Heart left ventricle (tissue), 16 donors: Measurements from ENCODE around the gene NARF. TPM values are rescaled to one million over a fixed set of nuclear protein-coding genes. Genes with fewer than 3 reads are reported as not detected.

Source experiments
- ATAC-seq, 4 donors: fragments of 200-7000 bp; cut with Tn5 transposase; one replicate each; pipeline ENCODE4 v1.9.1; 2020 to 2022; ENCODE audit warnings: moderate library complexity in 4 of 4, mild to moderate bottlenecking in 3 of 4, moderate number of reproducible peaks in 1 of 4
- DNase-seq, 5 donors: peaks; one replicate each; pipeline ENCODE4 v3.0.0-alpha.2; 2020
- H3K27ac ChIP-seq, 12 donors: fragments of 200-600 bp; sonication (generic) in 4 of 12; one replicate each; pipeline versions ENCODE4 v1.5.0 to v1.8.0; 2016 to 2022; ENCODE audit warnings: mild to moderate bottlenecking in 2 of 12
- H3K27me3 ChIP-seq, 9 donors: fragments of 200-600 bp; sonication (generic) in 2 of 9; one replicate each; pipeline versions ENCODE4 v1.5.1 to v1.8.0; 2016 to 2022; ENCODE audit warnings: mild to moderate bottlenecking in 3 of 9
- H3K36me3 ChIP-seq, 9 donors: fragments of 200-600 bp; sonication (generic) in 2 of 9; one replicate each; pipeline versions ENCODE4 v1.5.0 to v1.8.0; 2018 to 2022; ENCODE audit warnings: mild to moderate bottlenecking in 2 of 9
- H3K4me1 ChIP-seq, 12 donors: fragments of 200-600 bp; sonication (generic) in 4 of 12; one replicate each; pipeline versions ENCODE4 v1.5.0 to v1.8.0; 2016 to 2022; ENCODE audit warnings: mild to moderate bottlenecking in 3 of 12
- H3K4me3 ChIP-seq, 12 donors: fragments of 200-600 bp; sonication (generic) in 4 of 12; one replicate each; pipeline versions ENCODE4 v1.5.0 to v1.8.0; 2017 to 2022; ENCODE audit warnings: mild to moderate bottlenecking in 9 of 12, moderate library complexity in 4 of 12
- H3K9me3 ChIP-seq, 12 donors: fragments of 200-600 bp; sonication (generic) in 4 of 12; one replicate each; pipeline versions ENCODE4 v1.5.0 to v1.8.0; 2016 to 2022; ENCODE audit warnings: mild to moderate bottlenecking in 1 of 12
- POLR2A ChIP-seq, 2 donors: fragments of 450-650 bp; IDR thresholded peaks; one replicate each; pipeline ENCODE4 v1.6.1; 2017; ENCODE audit warnings: antibody characterized with exemption in 2 of 2, mild to moderate bottlenecking in 2 of 2, moderate library complexity in 2 of 2
- WGBS, 4 donors: extraction: QIAGEN DNeasy Blood & Tissue Kit in 2 of 4; methylation state at CpG; one replicate each; pipeline versions ENCODE4 v1.1.5 to v1.1.7; 2013 to 2018; 5-methylcytosine and 5-hydroxymethylcytosine counted together
- intact Hi-C, 10 donors: fragments of 100-400 bp; cut with DNase I; formaldehyde crosslinking; loops; one replicate each; pipeline versions ENCODE4 v1.11.1 to v1.14.2; 2022
- polyA plus RNA-seq, 2 donors: library from polyadenylated mRNA; stranded (reverse); fragments of 200-250 nt; gene quantifications; one replicate each; pipeline ENCODE4 v1.2.3, GENCODE V29; 2013
- total RNA-seq, 9 donors: library from RNA; depleted of rRNA in 2 of 9; stranded (reverse); fragments of >200 nt in 2 of 9; fragmentation: NEBNext Ultra II Directional in 3 of 9; extraction: Animal tissue kit (Norgen Biotek cat#: 25700) in 3 of 9; gene quantifications; one replicate each; pipeline versions ENCODE4 v1.1.0 to v1.2.4, GENCODE V29; 2016 to 2023
- TF ChIP-seq, protein P1 (sequence below), 12 donors: fragments of 200-600 bp; sonication (generic) in 4 of 12; IDR thresholded peaks; one replicate each; pipeline versions ENCODE4 v1.5.0 to v1.8.0; 2018 to 2022; ENCODE audit warnings: antibody characterized with exemption in 12 of 12, mild to moderate bottlenecking in 5 of 12
- donor health status: ischemic (EF 13 %, LVEDD 7.1; RV severe dilation, severe dysfunction).
- donor health status: healthy with polysubstance abuse.
- donor health status: DM: no; HTN: yes; CAD: no.
- donor health status: DM: no; HTN: no; CAD: no.
- donor health status: ischemic (EF 25% LVEDD 6.9; RV normal size, moderate dysfunction).
- donor health status: ischemic (EF 25% LVEDD 5.7; RV mildly dilated, moderate dysfunction).
- donor health status: healthy.
- donor health status: DM: yes; HTN: yes; CAD: no.
- donor health status: ischemic (EF 35%, LVEDD 5.7; RV mildly dilated, moderate dysfunction).
- donor health status: nonischemic (EF 11% LVEDD 7.7; RV severe dilation, severe dysfunction).
- donor health status: DM: yes; HTN: yes; CAD: no.
- donor health status: PGD.
- donor health status: ischemic (EF 29% LVEDD 5.4; RV normal size, mild dysfunction).
- donor health status: nonischemic (EF 23%, LVEDD 6.1; RV moderate dilation, normal function).

Gene NARF
- total and polyA plus RNA-seq, 11 donors = 48.6 to 111 (median 63.0) TPM

DNA sequence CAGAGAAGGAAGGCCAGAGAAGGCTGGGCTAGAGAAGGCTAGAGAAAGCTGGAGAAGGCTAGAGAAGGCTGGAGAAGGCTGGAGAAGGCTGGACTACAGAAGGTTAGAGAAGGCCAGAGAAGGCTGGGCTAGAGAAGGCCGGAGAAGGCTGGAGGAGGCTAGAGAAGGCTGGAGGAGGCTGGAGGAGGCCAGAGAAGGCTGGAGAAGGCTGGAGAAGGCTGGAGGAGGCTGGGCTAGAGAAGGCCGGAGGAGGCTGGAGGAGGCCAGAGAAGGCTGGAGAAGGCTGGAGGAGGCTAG, 33.7 kb upstream of the NARF start:
- H3K9me3 ChIP-seq = peaks cover 0 to 12% (median 0%) of the 10 kb centered on the region in 12 donors
- ATAC-seq (no peak), DNase-seq (no peak)
- H3K27ac ChIP-seq = no peak overlapping the region
- no peak overlapping the region for H3K4me3 ChIP-seq
- peaks cover 0 to 21% (median 3%) of the 10 kb centered on the region in 9 donors for H3K36me3 ChIP-seq
- 90 to 98% (median 97%) methylated on average over 2 of the region's 2 CpGs for WGBS, 4 donors
- intact Hi-C loops = loop anchor here in 1 of 10 donors (10.0 kb wide), 1 partner anchor 220 kb away; no protein-coding TSS in a partner anchor
- no peaks in the 10 kb centered on the region for H3K27me3 ChIP-seq
- no peak for TF ChIP-seq POLR2A (IDR thresholded peaks at IDR 0.05)
- TF ChIP-seq, protein P1, sequence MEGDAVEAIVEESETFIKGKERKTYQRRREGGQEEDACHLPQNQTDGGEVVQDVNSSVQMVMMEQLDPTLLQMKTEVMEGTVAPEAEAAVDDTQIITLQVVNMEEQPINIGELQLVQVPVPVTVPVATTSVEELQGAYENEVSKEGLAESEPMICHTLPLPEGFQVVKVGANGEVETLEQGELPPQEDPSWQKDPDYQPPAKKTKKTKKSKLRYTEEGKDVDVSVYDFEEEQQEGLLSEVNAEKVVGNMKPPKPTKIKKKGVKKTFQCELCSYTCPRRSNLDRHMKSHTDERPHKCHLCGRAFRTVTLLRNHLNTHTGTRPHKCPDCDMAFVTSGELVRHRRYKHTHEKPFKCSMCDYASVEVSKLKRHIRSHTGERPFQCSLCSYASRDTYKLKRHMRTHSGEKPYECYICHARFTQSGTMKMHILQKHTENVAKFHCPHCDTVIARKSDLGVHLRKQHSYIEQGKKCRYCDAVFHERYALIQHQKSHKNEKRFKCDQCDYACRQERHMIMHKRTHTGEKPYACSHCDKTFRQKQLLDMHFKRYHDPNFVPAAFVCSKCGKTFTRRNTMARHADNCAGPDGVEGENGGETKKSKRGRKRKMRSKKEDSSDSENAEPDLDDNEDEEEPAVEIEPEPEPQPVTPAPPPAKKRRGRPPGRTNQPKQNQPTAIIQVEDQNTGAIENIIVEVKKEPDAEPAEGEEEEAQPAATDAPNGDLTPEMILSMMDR (IDR thresholded peaks at IDR 0.05) = no peak
- H3K4me1 ChIP-seq = peaks cover 0 to 7% (median 0%) of the 10 kb centered on the region in 12 donors

DNA sequence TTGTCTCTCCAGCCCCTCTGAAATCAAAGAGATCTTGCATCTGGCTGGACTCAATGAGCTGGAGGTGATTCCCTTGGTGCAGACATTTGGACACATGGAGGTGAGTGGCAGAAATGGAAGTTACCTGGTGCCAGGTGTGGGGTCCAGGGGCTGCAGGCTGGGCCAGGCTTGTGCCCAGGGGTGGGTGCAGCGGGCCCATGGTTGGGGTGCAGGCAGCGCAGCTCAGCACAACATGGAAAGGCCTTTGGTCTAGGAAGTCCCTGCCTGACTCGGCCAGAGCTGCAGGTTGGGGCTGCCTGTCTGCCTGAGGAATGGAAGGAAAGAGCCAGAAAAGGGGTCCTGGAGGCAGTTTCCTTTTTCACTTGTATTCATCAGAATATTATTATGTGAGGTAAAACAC, 30.0 kb upstream of the NARF start:
- TF ChIP-seq POLR2A (IDR thresholded peaks at IDR 0.05) = no peak
- TF ChIP-seq, protein P1 (IDR thresholded peaks at IDR 0.05) = no peak
- 92 to 98% (median 95%) methylated on average over 3 of the region's 3 CpGs for WGBS, 4 donors
- H3K27ac ChIP-seq = no peak overlapping the region
- no peak overlapping the region for H3K4me3 ChIP-seq
- no peak for DNase-seq
- ATAC-seq = no peak
- peaks cover 0 to 22% (median 4%) of the 10 kb centered on the region in 9 donors for H3K36me3 ChIP-seq
- H3K27me3 ChIP-seq = no peaks in the 10 kb centered on the region
- H3K4me1 ChIP-seq = peaks cover 0 to 4% (median 0%) of the 10 kb centered on the region in 12 donors
- H3K9me3 ChIP-seq = no peaks in the 10 kb centered on the region
- intact Hi-C loops = loop anchor here in 1 of 10 donors (10.0 kb wide), 1 partner anchor 224 kb away; no protein-coding TSS in a partner anchor

DNA sequence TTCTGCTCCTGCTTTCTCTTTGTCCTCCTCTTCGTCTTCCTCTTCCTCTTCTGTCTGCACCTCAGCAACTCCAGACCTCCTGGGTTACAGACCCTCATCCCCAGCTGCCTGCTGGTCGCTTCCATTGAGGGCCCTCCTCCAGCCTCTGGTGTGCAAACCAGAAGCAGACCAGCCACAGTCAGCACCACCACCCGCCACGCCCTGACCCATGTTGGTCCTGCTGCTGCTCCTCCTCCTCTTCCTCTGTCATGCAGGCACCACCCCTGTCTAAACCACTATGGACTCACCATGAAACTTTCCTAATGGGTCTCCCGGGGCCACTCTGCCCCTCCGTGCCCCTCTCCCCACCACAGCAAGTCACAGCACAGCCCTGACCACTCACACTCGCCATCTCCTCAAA, 28.7 kb upstream of the NARF start:
- intact Hi-C loops = loop anchor here in 1 of 10 donors (10.0 kb wide), 1 partner anchor 225 kb away; no protein-coding TSS in a partner anchor
- peak in 1 of 5 donors; percentile 33 for DNase-seq
- TF ChIP-seq, protein P1 (IDR thresholded peaks at IDR 0.05) = no peak
- no peak for TF ChIP-seq POLR2A (IDR thresholded peaks at IDR 0.05)
- Histone ChIP-seq H3K36me3 (peaks cover 0 to 25% (median 5%) of the 10 kb centered on the region in 9 donors), H3K9me3 (no peaks in the 10 kb centered on the region), H3K27ac (no peak overlapping the region), H3K4me3 (no peak overlapping the region), H3K27me3 (no peaks in the 10 kb centered on the region), H3K4me1 (peaks cover 0 to 10% (median 0%) of the 10 kb centered on the region in 12 donors)
- WGBS, 4 donors = 76 to 90% (median 87%) methylated on average over 7 of the region's 7 CpGs
- peak in 1 of 4 donors; percentile 23 for ATAC-seq

DNA sequence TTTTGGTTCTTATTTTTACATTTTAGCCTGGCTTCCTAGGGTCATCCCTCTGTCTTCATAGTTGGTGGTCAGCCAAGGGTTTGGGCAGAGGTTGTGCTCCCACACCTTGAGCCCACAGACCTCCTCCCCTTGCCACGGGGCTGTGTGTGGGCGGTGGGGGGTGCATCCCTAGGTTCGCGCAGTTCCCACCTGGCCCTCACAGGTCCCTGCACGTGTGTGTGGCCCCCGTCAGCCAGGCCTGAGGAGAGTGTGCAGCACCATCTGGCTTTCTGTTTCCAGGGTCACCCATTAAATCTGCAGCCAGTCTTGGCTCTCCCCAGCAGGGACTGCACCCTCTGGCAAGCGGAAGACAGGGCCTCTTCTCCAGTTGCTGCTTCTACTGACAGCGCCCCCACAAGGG, 26.5 kb upstream of the NARF start:
- Histone ChIP-seq H3K4me3 (no peak overlapping the region), H3K27ac (no peak overlapping the region), H3K36me3 (peaks cover 0 to 41% (median 12%) of the 10 kb centered on the region in 9 donors), H3K9me3 (no peaks in the 10 kb centered on the region), H3K4me1 (peaks cover 0 to 11% (median 0%) of the 10 kb centered on the region in 12 donors), H3K27me3 (no peaks in the 10 kb centered on the region)
- WGBS, 4 donors = 76 to 88% (median 85%) methylated on average over 8 of the region's 8 CpGs
- no peak for ATAC-seq
- no peak for TF ChIP-seq POLR2A (IDR thresholded peaks at IDR 0.05)
- TF ChIP-seq, protein P1 (IDR thresholded peaks at IDR 0.05) = no peak
- intact Hi-C loops = no loop called here
- DNase-seq = peak in 1 of 5 donors; percentile 11
